T-cell (primary cell): Measurements from ENCODE around the gene GOLGA2. TPM values are rescaled to one million over a fixed set of nuclear protein-coding genes. Genes with fewer than 3 reads are reported as not detected.
"Not testable (repeated sequence)": the region's sequence is repeated elsewhere in the genome, so short reads cannot be mapped to it uniquely, and the experiment has no call there.

Experiments
- ATAC-seq, 4 experiments: fragments of 200-7000 bp in 3 of 4; fragments of 150-1000 bp in 1 of 4; cut with Tn5 transposase; replicated peaks in 1 of 4; 1 replicate in 3 of 4; 2 replicates in 1 of 4; pipeline ENCODE4 v1.10.0; 2021; ENCODE audit warnings: moderate library complexity in 3 of 4, mild to moderate bottlenecking in 2 of 4, moderate number of reproducible peaks in 1 of 4
- CTCF ChIA-PET, 2 donors: fragments of 300-600 bp; sonication (Branson Sonifier 250); formaldehyde crosslinking; loops; one replicate each; lab custom pipeline; 2022; ENCODE audit warnings: antibody characterized with exemption in 2 of 2; lab: Charles Lee
- POLR2A ChIA-PET, 2 donors: fragments of 300-600 bp; sonication (Branson Sonifier 250); formaldehyde crosslinking; loops; one replicate each; lab custom pipeline; 2022; ENCODE audit warnings: antibody characterized with exemption in 2 of 2; lab: Charles Lee
- DNase-seq, 35 experiments: peaks; one replicate each; pipeline versions ENCODE4 v3.0.0 to v3.0.0-alpha.2; 2013 to 2023
- H3K27ac ChIP-seq: one replicate; pipeline ENCODE4 v1.5.1; 2013; ENCODE audit warnings: low read length
- H3K27me3 ChIP-seq, 2 experiments: replicated peaks in 1 of 2; 1 replicate in 1 of 2; 2 replicates in 1 of 2; pipeline versions ENCODE4 v1.6.1 to v1.7.0; 2013; ENCODE audit warnings: low read length in 1 of 2, mixed read lengths in 1 of 2; ENCODE audit not compliant: control insufficient read depth in 2 of 2, insufficient read depth in 2 of 2; ENCODE audit errors: extremely low read depth in 1 of 2
- H3K36me3 ChIP-seq, 2 donors: 1 replicate in 1 of 2; 2 replicates in 1 of 2; pipeline versions ENCODE4 v1.6.1 to v1.7.0; 2013; ENCODE audit warnings: low read length in 1 of 2; ENCODE audit not compliant: control insufficient read depth in 2 of 2, insufficient read depth in 1 of 2; ENCODE audit errors: extremely low read depth in 1 of 2
- H3K4me1 ChIP-seq, 2 experiments: 1 replicate in 1 of 2; 2 replicates in 1 of 2; pipeline versions ENCODE4 v1.6.1 to v1.7.0; 2013; ENCODE audit warnings: low read length in 2 of 2, mixed read lengths in 1 of 2; ENCODE audit not compliant: insufficient read depth in 2 of 2, control insufficient read depth in 1 of 2; ENCODE audit errors: extremely low read depth in 1 of 2
- H3K4me3 ChIP-seq, 2 donors: 1 replicate in 1 of 2; 2 replicates in 1 of 2; pipeline versions ENCODE4 v1.5.1 to v1.7.0; 2013; ENCODE audit warnings: mild to moderate bottlenecking in 2 of 2, low read length in 1 of 2, moderate library complexity in 1 of 2; ENCODE audit not compliant: control insufficient read depth in 1 of 2; ENCODE audit errors: extremely low read depth in 1 of 2
- H3K9me3 ChIP-seq: 2 replicates; pipeline ENCODE4 v1.7.0; 2013
- H3K27ac Mint-ChIP-seq, 2 donors: one replicate each; pipeline ENCODE4 v1.8.0; 2020 to 2021; ENCODE audit warnings: mild to moderate bottlenecking in 2 of 2, mixed read lengths in 2 of 2
- H3K27me3 Mint-ChIP-seq, 2 donors: one replicate each; pipeline ENCODE4 v1.8.0; 2021 to 2022; ENCODE audit warnings: mixed read lengths in 2 of 2
- H3K36me3 Mint-ChIP-seq: one replicate; pipeline ENCODE4 v1.8.0; 2021; ENCODE audit warnings: mixed read lengths
- H3K4me1 Mint-ChIP-seq, 3 donors: one replicate each; pipeline ENCODE4 v1.8.0; 2020 to 2022; ENCODE audit warnings: mixed read lengths in 3 of 3, mild to moderate bottlenecking in 1 of 3
- H3K4me3 Mint-ChIP-seq, 3 donors: one replicate each; pipeline ENCODE4 v1.8.0; 2020 to 2022; ENCODE audit warnings: mild to moderate bottlenecking in 3 of 3, mixed read lengths in 3 of 3, moderate library complexity in 3 of 3
- H3K9me3 Mint-ChIP-seq, 3 donors: one replicate each; pipeline ENCODE4 v1.8.0; 2020 to 2022; ENCODE audit warnings: mixed read lengths in 3 of 3
- WGBS: methylation state at CpG from one replicate; pipeline ENCODE4 v1.1.5; 2013; ENCODE audit warnings: missing lambda C conversion rate; ENCODE audit not compliant: insufficient coverage; 5-methylcytosine and 5-hydroxymethylcytosine counted together
- total RNA-seq, 35 experiments: library from RNA in 6 of 35; stranded (reverse) in 6 of 35; fragments of 120-200 nt in 1 of 35; gene quantifications; one replicate each; pipeline versions ENCODE4 v1.2.1 to v1.2.4 and lab custom pipeline; 2013 to 2026

GOLGA2 gene
- total RNA-seq, 5 donors from 2014 or later (not counting 1 experiment from before 2014, with no cell fraction given) = 49.6 to 71.3 (median 60.5) TPM

DNA sequence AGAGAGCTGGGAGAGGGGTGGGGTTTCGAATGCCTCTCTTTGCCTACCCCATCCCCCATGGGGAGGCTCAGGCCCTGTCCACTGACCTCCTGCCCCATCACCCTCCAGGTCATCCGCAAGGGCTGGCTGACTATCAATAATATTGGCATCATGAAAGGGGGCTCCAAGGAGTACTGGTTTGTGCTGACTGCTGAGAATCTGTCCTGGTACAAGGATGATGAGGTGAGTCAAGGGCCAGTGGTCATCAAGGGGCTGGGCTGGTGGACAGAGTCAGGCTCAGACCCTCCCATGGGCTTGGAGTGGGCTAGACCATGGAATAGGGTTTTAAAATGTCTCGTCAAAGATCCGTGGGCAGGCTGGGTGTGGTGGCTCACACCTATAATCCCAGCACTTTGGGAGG lies 33.7 kb downstream of the GOLGA2 start:
- DNase-seq = no peak
- no peak overlapping the region for H3K27ac Mint-ChIP-seq
- no peak overlapping the region for H3K4me3 Mint-ChIP-seq
- peaks cover 0 to 61% of the 10 kb centered on the region in 2 experiments for H3K27me3 ChIP-seq
- WGBS = 70% methylated on average over 2 of the region's 4 CpGs
- H3K9me3 ChIP-seq = no peaks in the 10 kb centered on the region
- POLR2A ChIA-PET = no interaction called here
- no peak for ATAC-seq
- H3K36me3 ChIP-seq = no peaks in the 10 kb centered on the region
- no peaks in the 10 kb centered on the region for H3K9me3 Mint-ChIP-seq
- no peaks in the 10 kb centered on the region for H3K36me3 Mint-ChIP-seq
- CTCF ChIA-PET = interaction anchor here (0.6 kb wide), 2 partner anchors 60 to 812 kb away, joined by 3 to 4 read pairs; no protein-coding TSS in a partner anchor
- H3K4me3 ChIP-seq = no peak overlapping the region
- H3K27me3 Mint-ChIP-seq = peaks cover 15 to 25% of the 10 kb centered on the region in 2 donors
- no peak overlapping the region for H3K27ac ChIP-seq
- peaks cover 5 to 9% (median 6%) of the 10 kb centered on the region in 3 donors for H3K4me1 Mint-ChIP-seq
- H3K4me1 ChIP-seq = peaks cover 0 to 7% of the 10 kb centered on the region in 2 experiments

DNA sequence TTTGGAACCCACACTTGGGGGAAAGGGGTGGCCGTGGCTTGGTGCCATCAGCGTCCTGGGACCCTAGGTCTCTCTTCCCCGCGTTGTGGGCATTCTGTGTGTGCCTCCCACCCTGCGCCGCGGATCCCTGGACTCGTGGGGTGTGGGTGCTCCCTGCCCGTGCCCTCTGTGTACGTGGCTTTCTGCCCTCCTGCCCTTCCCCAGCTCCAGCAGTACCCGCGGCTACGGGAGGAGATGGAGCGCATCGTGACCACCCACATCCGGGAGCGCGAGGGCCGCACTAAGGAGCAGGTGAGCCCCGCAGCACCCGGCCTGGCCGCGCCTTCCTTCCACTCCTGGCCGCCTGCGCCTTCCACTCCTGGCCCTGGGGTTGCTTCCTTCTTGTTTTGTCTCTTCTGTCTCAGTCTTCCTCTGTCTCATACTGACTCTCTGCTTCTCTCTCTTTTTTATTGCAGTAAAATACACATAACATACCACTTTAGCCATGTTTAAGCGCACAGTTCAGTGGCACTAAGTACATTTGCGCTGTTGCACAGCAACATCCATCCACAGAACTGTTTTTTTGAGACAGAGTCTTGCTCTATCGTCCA lies 41.9 kb downstream of the GOLGA2 start:
- H3K27me3 Mint-ChIP-seq = peaks cover 0 to 5% of the 10 kb centered on the region in 2 donors
- POLR2A ChIA-PET = no interaction called here
- H3K4me1 Mint-ChIP-seq = no peaks in the 10 kb centered on the region
- Histone ChIP-seq H3K36me3 (no peaks in the 10 kb centered on the region), H3K9me3 (no peaks in the 10 kb centered on the region), H3K27me3 (peaks cover 0 to 12% of the 10 kb centered on the region in 2 experiments), H3K27ac (no peak overlapping the region), H3K4me3 (no peak overlapping the region), H3K4me1 (no peaks in the 10 kb centered on the region)
- CTCF ChIA-PET = no interaction called here
- DNase-seq (no peak), ATAC-seq (no peak)
- no peak overlapping the region for H3K4me3 Mint-ChIP-seq
- no peaks in the 10 kb centered on the region for H3K9me3 Mint-ChIP-seq
- H3K27ac Mint-ChIP-seq = no peak overlapping the region
- no peaks in the 10 kb centered on the region for H3K36me3 Mint-ChIP-seq
- WGBS = 88% methylated on average over 25 of the region's 28 CpGs

DNA sequence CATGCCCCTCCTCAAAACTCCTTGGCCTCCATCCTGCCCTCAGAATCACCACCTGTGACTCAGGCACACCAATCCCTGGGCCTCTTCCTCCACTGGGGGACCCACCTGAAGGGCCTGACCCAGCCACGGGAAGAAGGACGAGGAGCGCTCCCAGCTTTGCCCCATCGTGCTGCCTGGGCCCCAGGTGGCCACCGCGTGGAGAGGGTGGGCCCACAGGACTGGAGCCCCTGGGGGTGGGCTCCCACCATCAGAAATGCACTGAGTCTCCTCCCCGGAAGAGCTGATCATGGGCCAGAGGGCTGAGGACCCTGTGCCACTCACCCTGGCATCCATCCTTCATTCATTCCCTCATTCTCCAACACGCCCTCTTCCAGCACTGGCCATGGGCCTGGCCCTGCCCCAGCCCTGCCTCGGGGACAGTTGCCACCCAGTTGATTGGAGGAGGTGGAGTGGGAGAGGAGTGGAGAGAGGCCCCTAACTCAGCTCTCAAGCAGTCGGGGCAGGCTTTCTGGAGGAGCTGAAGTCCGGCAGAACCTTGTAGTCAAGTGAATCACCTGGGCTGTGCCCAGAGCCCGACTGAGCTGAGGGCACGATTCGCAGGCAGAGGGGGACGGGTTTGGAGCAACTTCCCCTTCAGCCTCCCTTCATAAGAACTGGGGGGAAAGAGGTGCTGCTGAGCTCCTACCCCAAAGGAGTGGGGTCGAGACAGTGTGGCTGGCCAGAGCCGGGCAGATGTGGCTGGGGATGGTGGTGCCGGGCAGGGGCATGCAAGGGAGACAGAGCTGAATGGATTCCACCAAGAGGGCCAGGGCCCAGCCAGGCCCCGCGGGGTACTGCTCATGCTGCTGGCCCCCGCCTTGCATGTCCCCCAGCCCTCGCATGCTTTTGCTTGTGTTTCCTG lies 43.0 kb downstream of the GOLGA2 start:
- CTCF ChIA-PET = interaction anchor here in 1 of 2 donors (0.5 kb wide), 2 partner anchors 106 to 205 kb away, joined by 5 to 9 read pairs; no protein-coding TSS in a partner anchor
- H3K9me3 ChIP-seq = no peaks in the 10 kb centered on the region
- Mint-ChIP-seq H3K4me3 (no peak overlapping the region), H3K4me1 (no peaks in the 10 kb centered on the region), H3K9me3 (no peaks in the 10 kb centered on the region), H3K27me3 (peaks cover 0 to 5% of the 10 kb centered on the region in 2 donors), H3K36me3 (no peaks in the 10 kb centered on the region), H3K27ac (no peak overlapping the region)
- no peaks in the 10 kb centered on the region for H3K36me3 ChIP-seq
- H3K27ac ChIP-seq = no peak overlapping the region
- no peak overlapping the region for H3K4me3 ChIP-seq
- H3K27me3 ChIP-seq = peaks cover 0 to 12% of the 10 kb centered on the region in 2 experiments
- POLR2A ChIA-PET = no interaction called here
- ATAC-seq = no peak
- no peak for DNase-seq
- WGBS = 82% methylated on average over 12 of the region's 22 CpGs
- no peaks in the 10 kb centered on the region for H3K4me1 ChIP-seq

DNA sequence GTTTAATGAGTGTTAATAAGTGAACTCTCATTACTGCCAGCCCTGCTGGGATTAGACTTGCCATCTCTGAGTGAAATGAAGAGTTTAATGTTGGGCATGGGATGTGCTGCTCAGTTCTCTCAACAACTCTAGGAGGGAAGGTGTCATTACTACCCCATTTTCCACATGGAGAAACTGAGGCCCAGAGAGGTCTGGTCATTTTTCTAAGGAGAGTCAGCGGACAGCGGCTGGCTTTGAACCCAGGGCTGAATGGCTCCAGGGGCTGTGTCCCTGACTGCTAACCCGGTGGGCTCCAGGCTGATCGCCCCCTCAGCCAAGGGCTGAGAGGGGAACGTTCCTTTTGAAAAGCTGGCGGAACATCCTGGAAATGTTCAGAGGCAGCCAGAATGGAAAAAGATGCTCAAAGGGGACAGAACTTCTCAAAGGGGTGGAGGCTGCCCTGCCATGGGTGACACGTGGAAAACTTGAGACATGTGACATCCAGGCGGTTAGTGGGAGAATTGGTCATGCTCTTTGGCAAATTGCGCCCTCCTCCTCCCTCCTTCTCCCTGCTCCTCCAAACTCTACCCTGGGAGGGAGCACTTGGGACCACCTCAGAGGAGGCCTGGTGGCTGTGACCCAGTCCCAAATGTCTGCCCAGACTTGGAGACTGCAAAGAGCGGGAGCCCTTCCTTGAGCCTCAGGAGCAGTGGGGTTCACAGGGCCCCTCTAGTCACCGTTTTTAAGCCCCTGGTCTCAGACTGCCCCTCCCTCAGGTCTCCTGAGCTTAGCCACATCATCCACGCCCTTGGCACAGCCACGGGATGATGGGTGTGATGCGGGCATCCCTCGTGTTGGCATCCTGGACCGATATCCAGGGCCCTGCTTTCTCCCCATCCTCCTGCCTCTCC lies 43.9 kb downstream of the GOLGA2 start:
- WGBS = 76% methylated on average over 11 of the region's 16 CpGs
- CTCF ChIA-PET = interaction anchor here in 1 of 2 donors (0.5 kb wide), 1 partner anchor 204 kb away, joined by 5 read pairs; no protein-coding TSS in a partner anchor
- no peaks in the 10 kb centered on the region for H3K36me3 ChIP-seq

DNA sequence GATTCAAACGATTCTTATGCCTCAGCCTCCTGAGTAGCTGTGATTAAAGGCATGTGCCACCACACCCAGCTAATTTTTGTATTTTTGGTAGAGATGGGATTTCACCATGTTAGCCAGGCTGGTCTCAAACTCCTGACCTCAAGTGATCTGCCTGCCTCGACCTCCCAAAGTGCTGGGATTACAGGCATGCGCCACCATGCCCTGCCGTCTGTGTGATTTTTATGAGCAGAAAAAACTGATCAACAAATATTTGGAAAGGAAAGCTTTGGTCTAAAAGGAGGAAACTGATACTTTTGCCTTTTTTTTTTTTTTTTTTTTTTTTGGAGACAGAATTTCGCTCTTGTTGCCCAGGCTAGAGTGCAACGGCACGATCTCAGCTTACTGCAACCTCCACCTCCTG lies 44.9 kb downstream of the GOLGA2 start:
- ChIA-PET CTCF (interaction anchor here in 1 of 2 donors (0.7 kb wide), 1 partner anchor 197 kb away, joined by 8 read pairs; no protein-coding TSS in a partner anchor), POLR2A (interaction anchor here in 1 of 2 donors (0.6 kb wide), 1 partner anchor 9 kb away, joined by 3 read pairs; no protein-coding TSS in a partner anchor)
- H3K36me3 Mint-ChIP-seq, H3K4me1 Mint-ChIP-seq, H3K4me3 Mint-ChIP-seq, DNase-seq, H3K4me3 ChIP-seq, H3K27ac ChIP-seq, ATAC-seq, H3K27ac Mint-ChIP-seq, H3K4me1 ChIP-seq, H3K27me3 Mint-ChIP-seq, H3K9me3 Mint-ChIP-seq, H3K36me3 ChIP-seq, H3K9me3 ChIP-seq: not testable (repeated sequence)
- peaks cover 0 to 12% of the 10 kb centered on the region in 2 experiments for H3K27me3 ChIP-seq
- no CpG with 5 or more reads among the region's 7 CpGs for WGBS

More for the DNA sequence above, 43.9 kb downstream of the GOLGA2 start:
- H3K9me3 Mint-ChIP-seq = no peaks in the 10 kb centered on the region
- ATAC-seq (no peak), DNase-seq (no peak)
- no peaks in the 10 kb centered on the region for H3K36me3 Mint-ChIP-seq
- POLR2A ChIA-PET = interaction anchor here in 1 of 2 donors (0.6 kb wide), 1 partner anchor 8 kb away, joined by 3 read pairs; no protein-coding TSS in a partner anchor
- no peak overlapping the region for H3K4me3 Mint-ChIP-seq
- peaks cover 0 to 5% of the 10 kb centered on the region in 2 donors for H3K27me3 Mint-ChIP-seq
- Histone ChIP-seq H3K27me3 (peaks cover 0 to 12% of the 10 kb centered on the region in 2 experiments), H3K27ac (no peak overlapping the region), H3K4me1 (no peaks in the 10 kb centered on the region), H3K9me3 (no peaks in the 10 kb centered on the region), H3K4me3 (no peak overlapping the region)
- H3K4me1 Mint-ChIP-seq = no peaks in the 10 kb centered on the region
- no peak overlapping the region for H3K27ac Mint-ChIP-seq
